SJSA1 (cell line): ENCODE results near the gene TAB2. TPM values are rescaled to one million over a fixed set of nuclear protein-coding genes. Genes with fewer than 3 reads are reported as not detected.
"Not testable (repeated sequence)": the region's sequence is repeated elsewhere in the genome, so short reads cannot be mapped to it uniquely, and the experiment has no call there.

Source experiments
- DNase-seq, 2 experiments: peaks; one replicate each; pipeline ENCODE4 v3.0.0-alpha.2; 2015 to 2020; ENCODE audit warnings: low spot score in 2 of 2, low read depth in 1 of 2
- H3K27ac ChIP-seq: fragments of 250-450 bp; sonication (Bioruptor Pico); 2 replicates; pipeline ENCODE4 v1.5.1; 2020; ENCODE audit warnings: mild to moderate bottlenecking, moderate library complexity
- H3K27me3 ChIP-seq: fragments of 250-450 bp; sonication (Bioruptor Pico); replicated peaks from 2 replicates; pipeline ENCODE4 v1.5.1; 2020; ENCODE audit warnings: mild to moderate bottlenecking, moderate library complexity
- H3K36me3 ChIP-seq: fragments of 250-450 bp; sonication (Bioruptor Pico); 2 replicates; pipeline ENCODE4 v1.5.1; 2020; ENCODE audit warnings: mild to moderate bottlenecking
- H3K4me1 ChIP-seq: fragments of 250-450 bp; sonication (Bioruptor Pico); replicated peaks from 2 replicates; pipeline ENCODE4 v1.6.1; 2021; ENCODE audit warnings: mild to moderate bottlenecking
- H3K4me3 ChIP-seq: fragments of 250-450 bp; sonication (Bioruptor Pico); 2 replicates; pipeline ENCODE4 v1.5.1; 2020; ENCODE audit warnings: mild to moderate bottlenecking
- H3K9me3 ChIP-seq: fragments of 250-450 bp; sonication (Bioruptor Pico); replicated peaks from 2 replicates; pipeline ENCODE4 v1.5.1; 2020; ENCODE audit warnings: mild to moderate bottlenecking
- total RNA-seq: library from RNA; depleted of rRNA; stranded (reverse); fragments of >200 nt; shearing (Covaris generic); gene quantifications from 2 replicates; pipeline ENCODE4 v1.2.3, GENCODE V29; 2014; rRNA removed

The TAB2 gene
- total RNA-seq, 1 experiment from 2014 or later = 48.5 TPM

- H3K27me3 ChIP-seq = no peaks in the 10 kb centered on the region
- no peak overlapping the region for H3K4me3 ChIP-seq
- peaks cover 18% of the 10 kb centered on the region for H3K4me1 ChIP-seq
- H3K27ac ChIP-seq = peak overlapping the region; percentile 28; the same call in 1 of the 2 replicates
- DNase-seq = no peak
- no peaks in the 10 kb centered on the region for H3K36me3 ChIP-seq
- H3K9me3 ChIP-seq = no peaks in the 10 kb centered on the region
These were observed 137.7 kb downstream of the TAB2 start for GRCh38 chr6:149455031-149455732.

GRCh38 chr6:149456311-149457021, 139.0 kb downstream of the TAB2 start:
- Histone ChIP-seq H3K4me3 (no peak overlapping the region), H3K36me3 (no peaks in the 10 kb centered on the region), H3K4me1 (peaks cover 18% of the 10 kb centered on the region), H3K9me3 (no peaks in the 10 kb centered on the region), H3K27me3 (no peaks in the 10 kb centered on the region), H3K27ac (no peak overlapping the region)
- no peak for DNase-seq

- Histone ChIP-seq H3K27ac (no peak overlapping the region), H3K36me3 (no peaks in the 10 kb centered on the region)
- no peak for DNase-seq
These were observed 139.9 kb downstream of the TAB2 start for GRCh38 chr6:149457316-149457884.

GRCh38 chr6:149458196-149458595, 140.7 kb downstream of the TAB2 start:
- Histone ChIP-seq H3K4me3 (no peak overlapping the region), H3K27ac (no peak overlapping the region), H3K27me3 (no peaks in the 10 kb centered on the region), H3K9me3 (no peaks in the 10 kb centered on the region), H3K36me3 (no peaks in the 10 kb centered on the region), H3K4me1 (peaks cover 18% of the 10 kb centered on the region)
- no peak for DNase-seq

More at GRCh38 chr6:149457316-149457884, 139.9 kb downstream of the TAB2 start:
- H3K4me1 ChIP-seq = peaks cover 18% of the 10 kb centered on the region
- no peaks in the 10 kb centered on the region for H3K27me3 ChIP-seq
- no peak overlapping the region for H3K4me3 ChIP-seq
- H3K9me3 ChIP-seq = no peaks in the 10 kb centered on the region

GRCh38 chr6:149458806-149459205, 141.3 kb downstream of the TAB2 start:
- Histone ChIP-seq H3K4me1 (peaks cover 13% of the 10 kb centered on the region), H3K36me3 (no peaks in the 10 kb centered on the region), H3K9me3 (no peaks in the 10 kb centered on the region), H3K27me3 (no peaks in the 10 kb centered on the region), H3K27ac (no peak overlapping the region), H3K4me3 (no peak overlapping the region)
- no peak for DNase-seq

- Histone ChIP-seq H3K27me3 (no peaks in the 10 kb centered on the region), H3K9me3 (no peaks in the 10 kb centered on the region), H3K36me3 (no peaks in the 10 kb centered on the region), H3K4me1 (peaks cover 4% of the 10 kb centered on the region), H3K4me3 (no peak overlapping the region), H3K27ac (no peak overlapping the region)
- no peak for DNase-seq
These were observed 142.2 kb downstream of the TAB2 start for GRCh38 chr6:149459761-149460160.

- not testable (repeated sequence) for H3K36me3 ChIP-seq, H3K27ac ChIP-seq, H3K4me3 ChIP-seq
These were observed 142.7 kb downstream of the TAB2 start for GRCh38 chr6:149460249-149460648.

More at GRCh38 chr6:149460249-149460648, 142.7 kb downstream of the TAB2 start:
- not testable (repeated sequence) for H3K9me3 ChIP-seq, DNase-seq, H3K27me3 ChIP-seq, H3K4me1 ChIP-seq

Other genes starting within 250 kb of the TAB2 start
- gene SUMO4, start 82.5 kb downstream of the TAB2 start, total RNA-seq = 0.25 and 1.8 TPM in 2 replicates
- gene ZC3H12D, start 167.3 kb downstream of the TAB2 start, total RNA-seq = not detected in 2 replicates
- 37.0 and 43.9 TPM in 2 replicates for gene PPIL4, start 228.3 kb downstream of the TAB2 start, total RNA-seq
- gene GINM1, start 248.7 kb downstream of the TAB2 start, total RNA-seq = 52.4 and 56.4 TPM in 2 replicates